Jurkat, Clone E6-1 (cell line): Measurements from ENCODE around the gene NR1H2.

ENCODE experiments used
- DNase-seq: peaks from one replicate; pipeline ENCODE4 v3.0.0-alpha.2; 2011; ENCODE audit warnings: low read depth, low spot score
- H3K4me3 ChIP-seq: 2 replicates; pipeline ENCODE4 v1.5.1; 2011; ENCODE audit warnings: mild to moderate bottlenecking, low read length, control low read depth, moderate library complexity

Gene NR1H2

DNA sequence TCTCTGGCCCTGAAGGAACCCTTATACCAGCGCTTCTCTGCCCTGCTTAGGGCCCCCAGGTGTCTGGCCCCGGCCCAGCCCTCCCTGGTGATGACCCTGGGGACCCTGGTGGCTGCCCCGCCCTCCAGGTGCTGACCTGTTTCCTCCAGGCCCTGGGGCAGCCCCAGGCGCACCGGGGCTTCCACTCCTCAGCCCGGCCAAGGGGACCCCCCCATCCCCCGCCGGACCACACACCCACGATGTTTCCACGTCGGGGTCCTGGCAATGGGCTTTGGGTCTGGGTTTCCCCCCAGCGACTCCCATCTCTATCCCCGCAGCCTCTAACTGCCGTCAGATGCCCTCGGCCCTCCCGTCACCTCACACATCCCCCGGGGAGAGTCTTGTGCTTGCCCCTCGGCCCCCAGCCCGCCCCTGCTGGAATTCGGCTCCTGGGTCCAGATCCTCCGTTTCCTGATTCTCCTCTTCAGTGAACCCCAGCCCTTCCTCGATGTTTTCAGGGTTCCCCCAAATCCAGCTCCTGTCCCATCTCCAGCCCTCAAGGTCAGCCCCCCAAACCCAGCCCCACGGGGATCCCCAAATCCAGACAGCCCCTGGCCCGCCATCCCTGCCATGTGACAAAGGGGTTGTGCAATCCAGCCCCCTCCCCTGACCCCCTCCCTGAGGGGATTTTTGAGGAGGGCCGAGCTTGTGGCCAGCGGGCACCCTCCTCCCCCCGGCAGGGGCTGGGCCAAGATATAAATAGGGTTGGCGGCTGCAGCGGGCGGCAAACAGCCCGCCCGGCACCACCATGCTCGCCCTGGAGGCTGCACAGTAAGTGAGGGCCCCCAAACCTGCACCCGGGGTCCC is 42.1 kb downstream of the NR1H2 start, which contains the start of gene SPIB:
TSS of gene SPIB (plus strand) at position 763 of the 846 bp plus-strand sequence. CDS start at position 788, 25 bp downstream.
- no peak within 1 kb of the TSS for H3K4me3 ChIP-seq

DNA sequence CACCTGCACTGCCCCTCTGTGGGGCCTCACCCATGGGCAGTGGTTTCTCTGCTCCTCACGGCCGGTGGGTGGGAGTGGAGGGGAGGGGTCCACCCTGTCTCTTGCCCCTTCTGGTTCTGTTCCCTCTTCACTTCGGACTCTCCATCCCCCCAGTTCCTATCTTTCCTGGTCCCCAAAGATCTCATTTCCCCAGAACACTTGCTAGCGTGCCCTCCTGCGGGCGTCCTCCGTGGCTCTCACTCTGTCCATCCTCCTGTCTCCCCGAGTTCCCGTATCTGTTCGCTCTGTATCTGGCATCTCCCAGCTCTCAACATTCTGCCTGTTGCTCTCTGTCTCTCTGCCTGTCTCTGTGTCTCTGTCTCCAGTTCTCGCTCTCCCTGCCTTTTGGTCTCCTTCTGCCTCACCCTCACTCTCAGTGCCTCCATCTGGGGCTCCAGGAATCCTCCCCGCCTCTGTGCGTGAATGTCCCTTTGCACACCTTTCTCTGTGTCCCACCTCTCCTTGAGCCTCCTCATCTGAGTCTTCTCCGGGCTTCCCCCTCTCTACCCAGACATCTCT is 42.8 kb downstream of the NR1H2 start:
- no peak overlapping the region for H3K4me3 ChIP-seq
- no peak for DNase-seq

More for the DNA sequence above, 42.1 kb downstream of the NR1H2 start, which contains the start of gene SPIB:
- DNase-seq = no peak

DNA sequence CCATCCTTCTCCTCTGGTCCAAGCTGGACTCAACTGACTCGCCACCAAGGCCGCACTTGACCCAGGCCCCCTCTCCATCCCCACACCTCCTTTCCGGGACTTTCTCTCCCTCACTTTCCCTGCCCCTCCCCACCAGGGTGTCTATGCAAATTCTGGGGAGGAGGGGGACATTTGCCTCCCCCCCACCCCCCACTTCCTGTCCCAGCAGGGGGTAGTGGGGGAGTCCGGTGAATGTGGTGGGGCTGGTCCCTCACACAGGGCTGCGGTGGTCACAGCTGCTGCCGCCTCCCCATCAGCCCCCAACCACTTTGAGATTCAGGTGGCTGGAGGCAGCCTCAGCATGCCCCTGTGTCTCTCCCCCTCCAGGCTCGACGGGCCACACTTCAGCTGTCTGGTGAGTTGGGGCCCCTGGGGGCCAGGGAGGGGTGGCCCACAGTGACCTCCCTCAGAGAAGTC is 43.4 kb downstream of the NR1H2 start:
- DNase-seq = no peak
- no peak overlapping the region for H3K4me3 ChIP-seq

DNA sequence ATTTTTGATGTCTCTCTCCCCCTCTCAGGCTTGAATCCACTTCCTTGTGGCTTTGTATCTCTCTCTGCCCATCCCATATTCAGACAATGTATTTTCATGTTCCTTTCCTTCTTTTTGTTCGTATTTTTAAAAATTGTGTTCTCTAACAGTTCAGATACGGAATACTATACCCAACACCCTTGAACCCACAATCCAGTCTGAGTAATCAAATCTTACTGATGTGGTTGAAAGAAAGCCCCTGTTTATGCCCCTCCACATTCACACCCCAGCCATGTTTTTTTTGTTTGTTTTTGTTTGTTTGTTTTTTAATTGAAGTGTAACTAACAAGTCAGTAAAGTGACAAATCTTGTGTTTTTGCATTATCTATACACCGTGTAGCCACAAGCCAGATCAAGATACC is 43.9 kb downstream of the NR1H2 start:
- DNase-seq = no peak
- no peak overlapping the region for H3K4me3 ChIP-seq

DNA sequence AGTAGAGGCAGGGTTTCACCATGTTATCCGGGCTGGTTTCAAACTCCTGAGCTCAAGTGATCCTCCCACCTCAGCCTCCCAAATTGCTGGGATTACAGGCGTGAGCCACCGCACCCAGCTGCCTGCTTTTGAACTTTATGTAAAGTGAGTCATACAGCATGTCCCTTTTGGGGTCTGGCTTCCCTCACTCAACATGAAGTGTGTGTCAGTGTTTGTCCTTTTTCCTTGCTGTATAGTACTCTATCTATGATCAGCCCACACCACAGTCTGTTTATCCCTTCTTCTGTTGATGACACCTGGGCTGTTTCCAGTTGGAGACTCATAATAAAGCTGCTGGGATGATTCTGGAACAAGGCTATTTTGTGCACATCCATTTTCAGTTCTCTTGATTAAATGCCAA is 44.6 kb downstream of the NR1H2 start:
- no peak for DNase-seq

DNA sequence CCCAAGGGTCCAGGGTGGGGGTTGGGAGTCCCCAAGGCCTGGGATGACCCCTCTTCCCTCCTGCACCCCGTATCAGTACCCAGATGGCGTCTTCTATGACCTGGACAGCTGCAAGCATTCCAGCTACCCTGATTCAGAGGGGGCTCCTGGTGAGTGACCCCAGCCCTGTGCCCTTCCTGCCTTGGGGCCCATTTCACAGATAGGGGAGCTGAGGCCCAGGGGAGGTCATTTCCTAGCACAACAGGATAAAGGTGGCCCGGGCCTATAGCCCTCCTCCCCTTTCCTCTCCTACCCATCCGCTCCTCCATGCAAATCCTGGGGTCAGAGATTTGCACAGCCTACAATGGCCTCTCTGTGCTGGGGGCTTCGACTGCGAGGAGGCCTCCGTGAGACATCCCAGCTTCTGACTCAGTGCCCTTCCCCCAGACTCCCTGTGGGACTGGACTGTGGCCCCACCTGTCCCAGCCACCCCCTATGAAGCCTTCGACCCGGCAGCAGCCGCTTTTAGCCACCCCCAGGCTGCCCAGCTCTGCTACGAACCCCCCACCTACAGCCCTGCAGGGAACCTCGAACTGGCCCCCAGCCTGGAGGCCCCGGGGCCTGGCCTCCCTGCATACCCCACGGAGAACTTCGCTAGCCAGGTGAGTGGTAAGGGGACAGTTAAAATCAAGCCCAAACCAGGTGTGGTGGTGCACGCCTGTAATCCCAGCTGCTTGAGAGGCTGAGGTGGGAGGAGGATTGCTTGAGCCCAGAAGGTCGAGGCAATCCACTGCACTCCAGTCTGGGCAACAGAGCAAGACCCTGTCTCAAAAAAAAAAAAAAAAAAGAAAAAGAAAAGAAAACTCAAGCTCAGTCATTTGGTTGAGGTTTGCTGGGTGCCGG is 46.4 kb downstream of the NR1H2 start:
- no peak for DNase-seq
- no peak overlapping the region for H3K4me3 ChIP-seq

More for the DNA sequence above, 44.6 kb downstream of the NR1H2 start:
- H3K4me3 ChIP-seq = no peak overlapping the region

DNA sequence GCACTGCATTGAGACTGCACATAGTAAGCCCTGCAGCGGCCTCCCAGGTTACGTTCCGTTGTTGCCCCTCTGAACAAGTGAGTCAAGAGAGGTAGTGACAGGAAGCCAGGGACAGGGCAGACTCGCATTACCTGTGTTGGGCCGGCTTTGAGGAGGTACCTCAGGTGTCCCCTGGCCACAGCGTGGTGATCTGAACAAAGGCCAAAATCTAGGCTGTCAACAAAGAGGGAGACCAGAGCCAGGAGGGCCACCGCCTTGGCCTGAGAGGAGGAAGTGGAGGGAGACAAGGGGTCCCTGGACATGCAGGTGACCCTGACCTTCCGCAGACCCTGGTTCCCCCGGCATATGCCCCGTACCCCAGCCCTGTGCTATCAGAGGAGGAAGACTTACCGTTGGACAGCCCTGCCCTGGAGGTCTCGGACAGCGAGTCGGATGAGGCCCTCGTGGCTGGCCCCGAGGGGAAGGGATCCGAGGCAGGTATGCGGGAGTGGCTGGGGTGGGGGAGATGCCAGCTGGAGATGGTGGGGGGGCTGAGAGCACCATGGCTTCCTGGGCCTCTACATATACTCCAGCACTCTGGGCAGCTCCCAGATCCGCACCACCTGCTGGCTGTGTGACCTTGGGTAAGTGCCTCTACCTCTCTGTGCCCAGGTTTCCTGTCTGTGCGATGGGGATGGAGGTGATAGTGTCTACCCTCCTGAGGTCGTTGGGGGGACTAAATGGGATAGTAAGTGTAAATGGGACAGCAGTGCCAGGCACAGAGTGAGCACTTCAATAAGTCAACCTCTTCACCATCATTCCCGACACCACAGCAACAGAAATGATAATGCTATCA is 47.2 kb downstream of the NR1H2 start:
- H3K4me3 ChIP-seq = no peak overlapping the region
- no peak for DNase-seq

DNA sequence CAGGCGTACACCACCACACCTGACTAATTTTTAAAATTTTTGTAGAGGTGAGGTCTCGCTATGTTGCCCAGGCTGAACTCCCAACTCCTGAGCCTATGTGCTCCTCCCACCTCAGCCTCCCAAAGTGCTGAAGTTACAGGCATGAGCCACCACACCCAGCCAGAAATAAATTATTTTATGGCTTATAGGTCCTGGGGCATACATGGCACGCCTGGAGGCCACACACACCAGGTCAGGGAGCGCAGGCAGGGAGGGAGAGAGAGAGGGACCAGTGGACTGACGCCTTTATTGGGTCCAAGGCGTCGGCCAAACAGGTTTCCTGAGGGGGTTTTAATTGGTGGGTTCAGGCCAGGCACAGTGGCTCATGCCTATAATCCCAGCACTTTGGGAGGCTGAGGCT is 49.3 kb downstream of the NR1H2 start:
- DNase-seq = no peak
- H3K4me3 ChIP-seq = no peak overlapping the region

DNA sequence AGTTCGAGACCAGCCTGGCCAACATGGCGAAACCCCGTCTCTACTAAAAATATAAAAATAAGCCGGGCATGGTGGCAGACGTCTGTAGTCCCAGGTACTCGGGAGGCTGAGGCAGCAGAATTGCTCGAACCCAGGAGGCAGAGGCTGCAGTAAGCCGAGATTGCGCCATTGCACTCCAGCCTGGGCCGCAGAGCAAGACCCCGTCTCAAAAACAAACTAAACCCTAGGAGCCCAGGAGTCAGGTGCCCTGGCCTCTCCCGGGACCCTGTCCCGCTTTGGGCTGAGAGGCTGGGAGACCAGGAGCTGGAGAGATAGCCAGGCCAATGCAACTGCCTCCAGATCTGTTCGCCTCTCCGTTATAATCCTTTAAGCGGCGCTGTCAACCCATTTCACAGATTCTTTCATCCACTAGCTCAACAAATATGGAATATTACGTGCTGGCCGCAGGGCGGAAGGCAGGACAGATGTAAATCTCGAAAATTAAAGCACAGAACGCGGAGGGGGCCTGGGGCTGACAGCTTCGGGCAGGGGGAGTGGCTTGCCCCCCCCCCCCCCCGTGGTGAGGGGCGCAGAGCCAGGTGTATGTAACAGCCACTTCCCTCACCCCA is 51.2 kb downstream of the NR1H2 start:
- no peak for DNase-seq
- no peak overlapping the region for H3K4me3 ChIP-seq

DNA sequence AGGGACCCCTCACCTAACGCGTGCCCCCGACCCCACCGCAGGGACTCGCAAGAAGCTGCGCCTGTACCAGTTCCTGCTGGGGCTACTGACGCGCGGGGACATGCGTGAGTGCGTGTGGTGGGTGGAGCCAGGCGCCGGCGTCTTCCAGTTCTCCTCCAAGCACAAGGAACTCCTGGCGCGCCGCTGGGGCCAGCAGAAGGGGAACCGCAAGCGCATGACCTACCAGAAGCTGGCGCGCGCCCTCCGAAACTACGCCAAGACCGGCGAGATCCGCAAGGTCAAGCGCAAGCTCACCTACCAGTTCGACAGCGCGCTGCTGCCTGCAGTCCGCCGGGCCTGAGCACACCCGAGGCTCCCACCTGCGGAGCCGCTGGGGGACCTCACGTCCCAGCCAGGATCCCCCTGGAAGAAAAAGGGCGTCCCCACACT is 51.8 kb downstream of the NR1H2 start:
- no peak for DNase-seq
- no peak overlapping the region for H3K4me3 ChIP-seq

DNA sequence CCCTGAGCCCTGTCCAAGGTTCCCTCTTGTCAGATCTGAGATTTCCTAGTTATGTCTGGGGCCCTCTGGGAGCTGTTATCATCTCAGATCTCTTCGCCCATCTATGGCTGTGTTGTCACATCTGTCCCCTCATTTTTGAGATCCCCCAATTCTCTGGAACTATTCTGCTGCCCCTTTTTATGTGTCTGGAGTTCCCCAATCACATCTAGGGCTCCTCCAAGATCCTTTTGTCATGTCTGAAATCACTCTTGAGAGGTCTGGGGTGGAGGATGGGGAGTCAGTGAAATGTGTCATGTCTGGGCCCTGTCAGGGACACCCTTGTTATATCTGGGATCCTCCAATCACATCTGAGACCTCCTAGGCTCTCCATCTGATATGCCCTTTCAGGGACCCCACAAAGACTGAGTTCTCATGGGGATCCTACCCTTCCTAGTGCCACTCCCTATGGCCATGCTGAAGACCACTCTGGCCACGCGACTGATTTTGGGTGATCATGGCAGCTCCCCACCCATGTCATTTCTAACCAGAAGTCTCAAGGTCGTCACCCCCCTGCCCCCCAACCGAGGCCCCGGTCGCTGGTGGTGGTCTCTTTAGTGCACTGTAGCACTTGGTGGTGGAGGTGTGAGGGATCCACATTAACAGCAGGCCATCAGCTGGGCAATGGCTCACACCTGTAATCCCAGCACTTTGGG is 52.7 kb downstream of the NR1H2 start:
- DNase-seq = no peak
- no peak overlapping the region for H3K4me3 ChIP-seq

DNA sequence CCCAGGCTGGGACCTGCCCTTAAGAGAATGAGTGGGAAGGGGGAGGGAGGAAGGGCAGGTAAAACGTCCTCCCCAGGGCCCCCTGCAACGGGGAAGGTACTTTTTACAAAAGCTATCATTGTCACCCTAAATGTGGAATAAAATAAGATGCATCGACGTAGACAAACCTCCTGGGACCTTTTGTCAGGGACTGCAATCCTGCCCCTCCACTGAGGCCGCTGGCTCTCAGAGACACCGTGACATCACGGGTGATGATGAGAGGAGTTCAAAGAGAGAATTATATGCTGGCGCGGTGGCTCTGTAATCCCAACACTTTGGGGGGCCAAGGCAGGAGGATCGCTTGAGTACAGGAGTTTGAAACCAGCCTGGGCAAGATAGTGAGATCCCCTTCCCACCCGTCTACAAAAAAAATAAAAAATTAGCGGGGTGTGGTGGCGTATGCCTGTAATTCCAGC is 54.7 kb downstream of the NR1H2 start:
- no peak for DNase-seq
- H3K4me3 ChIP-seq = peak overlapping the region; percentile 60

DNA sequence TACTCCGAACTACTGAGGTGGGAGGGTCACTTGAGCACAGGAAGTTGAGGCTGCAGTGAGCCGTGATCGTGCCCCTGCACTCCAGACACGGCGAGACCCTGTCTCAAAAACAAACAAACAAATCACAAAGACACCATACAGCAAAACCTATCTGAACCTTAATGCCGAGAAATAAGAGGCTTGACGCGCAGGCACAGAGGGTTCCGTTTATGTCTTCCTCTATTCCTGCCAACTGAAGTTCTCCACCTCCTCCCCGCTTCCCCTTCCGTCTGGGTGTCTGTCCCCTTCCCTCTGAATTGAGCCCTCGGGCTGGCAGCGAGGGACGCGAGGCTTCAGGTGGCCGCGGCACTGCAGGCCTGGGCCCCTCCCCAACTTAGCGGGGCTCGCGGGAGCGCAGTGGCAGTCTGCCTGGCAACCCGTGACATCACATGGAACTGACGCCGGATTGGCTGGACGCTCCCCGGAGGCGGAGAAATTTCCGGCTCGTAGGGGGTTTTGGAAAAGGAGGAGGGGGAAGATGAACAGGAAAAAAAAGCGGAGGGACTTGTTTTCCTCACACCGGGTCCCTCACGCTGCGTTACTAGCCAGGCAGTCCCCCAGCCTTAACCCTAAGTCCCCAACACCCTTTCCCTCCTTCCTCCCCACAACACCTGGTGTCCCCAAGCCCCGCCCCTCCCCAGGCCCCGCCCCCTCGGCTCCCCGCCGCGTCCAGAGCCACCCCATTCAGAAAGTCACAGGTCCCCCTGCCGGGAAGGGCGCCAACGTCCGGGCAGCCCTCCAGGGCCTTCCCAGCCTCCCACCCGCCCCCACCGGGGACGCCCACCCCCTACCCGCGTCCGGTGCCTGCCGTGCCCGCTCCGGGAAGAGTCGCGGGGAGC is 55.3 kb downstream of the NR1H2 start:
- peak; percentile 53 for DNase-seq
- H3K4me3 ChIP-seq = peak overlapping the region; percentile 60

DNA sequence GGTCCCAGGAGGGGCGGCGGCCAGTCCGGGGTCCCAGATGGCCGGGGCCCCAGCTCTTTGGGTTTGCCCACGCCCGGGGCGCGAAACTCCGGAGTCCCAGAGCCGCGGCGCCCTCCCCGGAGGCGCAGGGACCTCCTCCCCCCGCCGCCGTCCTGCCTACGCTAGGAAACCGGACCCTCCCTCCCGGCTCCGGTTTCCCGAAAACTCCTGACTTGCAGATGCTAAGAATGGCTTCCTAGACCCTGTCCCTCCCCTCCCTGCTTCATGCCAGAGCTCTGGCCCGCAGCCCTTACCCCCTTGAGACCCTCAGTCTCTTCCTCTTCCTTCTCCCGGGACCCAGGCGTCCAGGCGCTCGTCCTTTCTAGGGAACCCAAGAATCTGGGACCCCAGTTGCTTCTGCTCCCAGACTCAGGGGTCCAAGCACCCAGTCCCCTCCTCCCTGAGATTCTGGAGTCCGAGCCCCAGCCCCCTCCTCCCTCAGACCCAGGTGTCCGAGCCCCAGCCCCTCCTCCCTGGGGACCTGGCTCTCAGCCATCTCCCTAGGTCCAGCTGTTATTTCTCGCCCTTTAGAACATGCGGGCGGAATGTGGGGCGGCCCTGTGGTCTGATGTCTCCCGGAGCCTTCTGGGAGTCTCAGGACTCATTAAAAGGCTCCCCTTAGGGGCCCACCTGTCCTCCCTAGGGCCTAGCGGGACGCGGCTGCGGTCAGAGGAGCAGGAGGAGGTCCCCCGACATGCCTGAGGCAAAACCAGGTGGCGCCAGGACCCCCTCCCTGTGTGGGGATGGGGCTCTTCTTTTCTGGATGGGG is 56.2 kb downstream of the NR1H2 start, which contains the start of gene MYBPC2:
TSS of gene MYBPC2 (plus strand) at position 672 of the 808 bp plus-strand sequence. CDS start at position 734, 62 bp downstream.
- H3K4me3 ChIP-seq = peak within 1 kb of the TSS; percentile 60
- DNase-seq = no peak
